ENCODE results near the gene ATP6V0A4.

- no peak for TF ChIP-seq CEBPB (IDR thresholded peaks at IDR 0.05)
- no peak for TF ChIP-seq EGR1 (IDR thresholded peaks at IDR 0.05)
Observed at GRCh38 chr7:138785587-138786437, 12.2 kb downstream of the ATP6V0A4 start.
